PC-3 (cell line): ENCODE measurements around the gene DLK1. TPM values are rescaled to one million over a fixed set of nuclear protein-coding genes. Genes with fewer than 3 reads are reported as not detected.

Experiments
- ATAC-seq: fragments of 200-7000 bp; cut with Tn5 transposase; 2 replicates; pipeline ENCODE4 v1.9.1; 2020; ENCODE audit warnings: mild to moderate bottlenecking, moderate library complexity
- BruUV-seq: library from RNA; stranded (reverse); fragments of 400-500 nt; replicated peaks from 2 replicates; lab custom pipeline; 2021; lab: Mats Ljungman, UMichigan
- CTCF ChIA-PET: fragments of 300-600 bp; sonication (Branson Sonifier 250); formaldehyde crosslinking; loops from one replicate; lab custom pipeline; 2022; ENCODE audit warnings: antibody characterized with exemption; lab: Charles Lee
- POLR2A ChIA-PET: fragments of 300-600 bp; sonication (Branson Sonifier 250); formaldehyde crosslinking; loops from one replicate; lab custom pipeline; 2022; ENCODE audit warnings: antibody characterized with exemption; ENCODE audit not compliant: unreplicated experiment; lab: Charles Lee
- DNase-seq: peaks from one replicate; pipeline ENCODE4 v3.0.0-alpha.2; 2015
- H2AFZ ChIP-seq: fragments of 300-600 bp; sonication (generic); 2 replicates; pipeline ENCODE4 v1.6.0; 2016; ENCODE audit warnings: antibody characterized with exemption, low read length
- H3F3A ChIP-seq: fragments of 300-600 bp; sonication (generic); one replicate; pipeline ENCODE4 v1.6.0; 2017; ENCODE audit warnings: antibody characterized with exemption, low read length, control low read depth, mild to moderate bottlenecking; ENCODE audit not compliant: unreplicated experiment
- H3K27ac ChIP-seq: fragments of 300-600 bp; sonication (generic); 2 replicates; pipeline ENCODE4 v1.5.1; 2016; ENCODE audit warnings: mild to moderate bottlenecking, low read length
- H3K27me3 ChIP-seq: fragments of 300-600 bp; sonication (generic); 2 replicates; pipeline ENCODE4 v1.6.1; 2016; ENCODE audit warnings: low read length, mixed read lengths
- H3K36me3 ChIP-seq: fragments of 300-600 bp; sonication (generic); 2 replicates; pipeline ENCODE4 v1.6.1; 2016; ENCODE audit warnings: low read depth, mixed run types, low read length, mixed read lengths
- H3K4me1 ChIP-seq: fragments of 300-600 bp; sonication (generic); 2 replicates; pipeline ENCODE4 v1.5.1; 2016; ENCODE audit warnings: low read length; ENCODE audit not compliant: insufficient read depth
- H3K4me2 ChIP-seq: fragments of 300-600 bp; sonication (generic); 2 replicates; pipeline ENCODE4 v1.6.0; 2016; ENCODE audit warnings: low read length
- H3K4me3 ChIP-seq: fragments of 300-600 bp; sonication (generic); 2 replicates; pipeline ENCODE4 v1.5.1; 2016; ENCODE audit warnings: mild to moderate bottlenecking, low read length, mixed read lengths
- H3K79me2 ChIP-seq: fragments of 300-600 bp; sonication (generic); 2 replicates; pipeline ENCODE4 v1.6.1; 2017; ENCODE audit warnings: low read length, mixed read lengths
- H3K9ac ChIP-seq: fragments of 300-600 bp; sonication (generic); 2 replicates; pipeline ENCODE4 v1.6.0; 2016; ENCODE audit warnings: mild to moderate bottlenecking, low read length
- H3K9me2 ChIP-seq: fragments of 300-600 bp; sonication (generic); replicated peaks from 2 replicates; pipeline ENCODE4 v1.6.1; 2016; ENCODE audit warnings: mixed run types, low read length, mixed read lengths
- H3K9me3 ChIP-seq: fragments of 300-600 bp; sonication (generic); 2 replicates; pipeline ENCODE4 v1.6.1; 2016; ENCODE audit warnings: low read length, mixed read lengths
- H4K20me1 ChIP-seq: fragments of 300-600 bp; sonication (generic); 2 replicates; pipeline ENCODE4 v1.6.1; 2016; ENCODE audit warnings: low read length, mixed read lengths
- EZH2 ChIP-seq: fragments of 300-600 bp; sonication (generic); IDR thresholded peaks from one replicate; pipeline ENCODE4 v1.6.1; 2017; ENCODE audit warnings: antibody characterized with exemption, mild to moderate bottlenecking, low read length; ENCODE audit not compliant: unreplicated experiment
- EZH2phosphoT487 ChIP-seq: fragments of 300-600 bp; sonication (generic); IDR thresholded peaks from 2 replicates; pipeline ENCODE4 v1.6.1; 2018; ENCODE audit warnings: mild to moderate bottlenecking, antibody characterized with exemption, low read length, borderline replicate concordance
- intact Hi-C: fragments of 100-400 bp; cut with micrococcal nuclease; formaldehyde crosslinking; loops from 2 replicates; pipeline ENCODE4 v1.9.0; 2023
- total RNA-seq: library from RNA; depleted of rRNA; stranded (reverse); fragments of >200 nt; gene quantifications from 2 replicates; pipeline ENCODE4 v1.2.3, GENCODE V29; 2014
- TF ChIP-seq, protein P1 (sequence below): fragments of 300-600 bp; sonication (generic); conservative IDR thresholded peaks from 2 replicates; pipeline ENCODE4 v1.5.1; 2017; ENCODE audit warnings: antibody characterized with exemption, low read depth, mild to moderate bottlenecking, low read length

Gene DLK1
- total RNA-seq, 1 experiment from 2014 or later, result not detected

DNA sequence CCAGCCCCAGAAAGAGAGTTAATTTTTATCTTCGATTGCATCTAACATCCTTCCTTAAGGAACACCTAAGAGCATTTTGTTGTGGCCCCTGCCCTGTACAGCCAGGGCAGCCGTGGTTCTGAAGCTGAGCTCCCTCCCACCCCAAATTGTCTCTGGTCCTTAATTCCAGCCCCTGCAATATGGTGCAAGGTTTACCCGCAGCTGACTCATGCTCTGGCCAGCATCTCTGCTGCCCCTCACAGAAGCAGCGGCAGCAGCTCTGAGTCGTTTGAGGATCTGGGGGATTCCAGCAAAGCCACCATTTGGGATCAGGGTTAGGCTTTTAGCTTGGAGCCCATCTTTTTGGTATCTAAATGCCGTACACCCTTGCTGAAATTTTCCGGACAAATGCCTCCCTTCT, 3.3 kb downstream of the DLK1 start:
- no peaks in the 10 kb centered on the region for H3K9me2 ChIP-seq
- no peak overlapping the region for H3K4me3 ChIP-seq
- H3K27ac ChIP-seq, result no peak overlapping the region
- no peaks in the 10 kb centered on the region for H3K36me3 ChIP-seq
- TF ChIP-seq EZH2, result no peak
- TF ChIP-seq, protein P1, sequence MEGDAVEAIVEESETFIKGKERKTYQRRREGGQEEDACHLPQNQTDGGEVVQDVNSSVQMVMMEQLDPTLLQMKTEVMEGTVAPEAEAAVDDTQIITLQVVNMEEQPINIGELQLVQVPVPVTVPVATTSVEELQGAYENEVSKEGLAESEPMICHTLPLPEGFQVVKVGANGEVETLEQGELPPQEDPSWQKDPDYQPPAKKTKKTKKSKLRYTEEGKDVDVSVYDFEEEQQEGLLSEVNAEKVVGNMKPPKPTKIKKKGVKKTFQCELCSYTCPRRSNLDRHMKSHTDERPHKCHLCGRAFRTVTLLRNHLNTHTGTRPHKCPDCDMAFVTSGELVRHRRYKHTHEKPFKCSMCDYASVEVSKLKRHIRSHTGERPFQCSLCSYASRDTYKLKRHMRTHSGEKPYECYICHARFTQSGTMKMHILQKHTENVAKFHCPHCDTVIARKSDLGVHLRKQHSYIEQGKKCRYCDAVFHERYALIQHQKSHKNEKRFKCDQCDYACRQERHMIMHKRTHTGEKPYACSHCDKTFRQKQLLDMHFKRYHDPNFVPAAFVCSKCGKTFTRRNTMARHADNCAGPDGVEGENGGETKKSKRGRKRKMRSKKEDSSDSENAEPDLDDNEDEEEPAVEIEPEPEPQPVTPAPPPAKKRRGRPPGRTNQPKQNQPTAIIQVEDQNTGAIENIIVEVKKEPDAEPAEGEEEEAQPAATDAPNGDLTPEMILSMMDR, result no peak
- no peak for TF ChIP-seq EZH2phosphoT487
- H3K79me2 ChIP-seq, result no peaks in the 10 kb centered on the region
- ChIA-PET CTCF (no interaction called here), POLR2A (no interaction called here)
- no peaks in the 10 kb centered on the region for H3K4me1 ChIP-seq
- intact Hi-C loops, result no loop called here
- no peaks in the 10 kb centered on the region for H3K9me3 ChIP-seq
- H3K27me3 ChIP-seq, result peaks cover 57% of the 10 kb centered on the region
- BruUV-seq, result no TSS peak
- no peak for ATAC-seq
- H2AFZ ChIP-seq, result no peak overlapping the region
- H3F3A ChIP-seq, result no peaks in the 10 kb centered on the region
- no peak overlapping the region for H3K4me2 ChIP-seq
- no peak for DNase-seq
- no peak overlapping the region for H3K9ac ChIP-seq
- no peaks in the 10 kb centered on the region for H4K20me1 ChIP-seq

DNA sequence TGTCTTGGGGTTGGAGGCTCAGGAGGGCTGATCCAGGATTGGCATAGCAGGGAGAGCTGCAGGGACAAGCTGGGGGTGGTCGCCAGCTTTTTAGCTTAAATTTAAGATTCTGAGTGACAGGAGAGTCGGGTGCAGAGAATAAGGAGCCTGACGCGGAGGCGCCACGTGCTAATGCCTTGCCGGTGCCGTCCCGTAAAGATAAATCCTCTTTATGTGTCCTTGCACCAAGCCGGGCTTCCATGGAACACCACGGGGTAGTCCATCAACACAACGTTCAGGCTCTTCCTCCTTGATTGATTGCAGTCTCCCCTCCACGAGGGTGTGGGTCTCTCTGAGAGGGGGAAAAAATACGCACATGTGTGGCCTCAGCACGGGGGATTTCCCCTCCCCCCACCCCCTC, 3.9 kb downstream of the DLK1 start:
- Histone ChIP-seq H3K27ac (no peak overlapping the region), H3K9ac (no peak overlapping the region), H3K27me3 (peaks cover 57% of the 10 kb centered on the region), H3K4me2 (no peak overlapping the region), H3K36me3 (no peaks in the 10 kb centered on the region), H4K20me1 (no peaks in the 10 kb centered on the region), H3K4me1 (no peaks in the 10 kb centered on the region), H3K4me3 (no peak overlapping the region), H3K79me2 (no peaks in the 10 kb centered on the region), H3K9me2 (no peaks in the 10 kb centered on the region), H3F3A (no peaks in the 10 kb centered on the region), H2AFZ (no peak overlapping the region), H3K9me3 (no peaks in the 10 kb centered on the region)
- no peak for ATAC-seq
- no TSS peak for BruUV-seq
- DNase-seq, result no peak
- ChIA-PET POLR2A (no interaction called here), CTCF (interaction anchor here (0.7 kb wide), 1 partner anchor 24 kb away, joined by 4 read pairs; no protein-coding TSS in a partner anchor)
- TF ChIP-seq EZH2 (no peak), EZH2phosphoT487 (no peak)
- TF ChIP-seq, protein P1, result no peak
- intact Hi-C loops, result no loop called here

DNA sequence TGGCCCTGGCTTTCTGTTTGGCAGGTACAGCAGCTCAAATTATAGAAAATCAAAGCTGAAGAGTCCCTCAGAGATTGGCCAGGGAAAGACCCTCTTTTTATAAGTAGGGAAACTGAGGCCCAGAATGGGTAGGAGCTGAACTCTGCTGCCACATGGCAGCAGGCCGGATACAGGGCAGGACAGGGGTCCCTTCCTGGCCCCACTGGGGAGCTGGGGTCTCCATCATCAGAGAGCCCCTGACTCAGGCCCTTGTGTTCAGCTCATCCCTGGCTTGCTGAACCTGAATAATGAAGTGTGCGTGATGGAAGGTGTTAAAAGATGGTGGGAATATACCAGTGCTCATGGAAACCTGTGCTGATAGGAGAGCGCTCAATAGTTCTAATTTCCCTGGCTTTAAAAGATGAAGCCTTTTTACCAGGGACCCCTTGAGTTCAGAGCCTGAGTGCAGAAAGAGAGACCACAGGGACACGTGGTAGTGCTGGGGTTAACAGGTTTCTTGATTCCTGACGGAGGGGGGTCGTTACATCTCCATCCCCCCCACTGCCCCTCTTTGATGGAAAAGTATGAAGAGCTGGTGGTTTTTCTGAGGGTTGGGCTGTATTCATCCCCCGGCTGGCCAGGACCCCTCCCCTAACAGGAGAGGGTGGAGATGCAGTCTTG, 4.4 kb downstream of the DLK1 start:
- H3K9ac ChIP-seq, result no peak overlapping the region
- H3F3A ChIP-seq, result no peaks in the 10 kb centered on the region
- no peak overlapping the region for H3K4me2 ChIP-seq
- no peaks in the 10 kb centered on the region for H3K9me3 ChIP-seq
- ATAC-seq (no peak), DNase-seq (no peak)
- no peaks in the 10 kb centered on the region for H4K20me1 ChIP-seq
- no peak overlapping the region for H2AFZ ChIP-seq
- BruUV-seq, result no TSS peak
- H3K4me3 ChIP-seq, result no peak overlapping the region
- TF ChIP-seq EZH2phosphoT487 (no peak), EZH2 (no peak)
- TF ChIP-seq, protein P1, result no peak
- H3K27ac ChIP-seq, result no peak overlapping the region
- H3K27me3 ChIP-seq, result peaks cover 57% of the 10 kb centered on the region
- CTCF ChIA-PET, result interaction anchor here (0.7 kb wide), 1 partner anchor 23 kb away, joined by 4 read pairs; no protein-coding TSS in a partner anchor
- intact Hi-C loops, result no loop called here
- POLR2A ChIA-PET, result no interaction called here
- no peaks in the 10 kb centered on the region for H3K36me3 ChIP-seq
- no peaks in the 10 kb centered on the region for H3K9me2 ChIP-seq
- no peaks in the 10 kb centered on the region for H3K4me1 ChIP-seq
- no peaks in the 10 kb centered on the region for H3K79me2 ChIP-seq
